HG02938 (cell line): Measurements from ENCODE around the gene CCDC47.

Experiments
- ATAC-seq: cut with Tn5 transposase; IDR thresholded peaks from one replicate; pipeline ENCODE4 v1.9.1; 2021; ENCODE audit warnings: mild to moderate bottlenecking, moderate library complexity; ENCODE audit not compliant: unreplicated experiment

Gene CCDC47

GRCh38 chr17:63699638-63700527, 73.5 kb downstream of the CCDC47 start, which contains the start of gene LIMD2:
Gene LIMD2 (minus strand): TSS chr17:63700125. CDS start chr17:63699298, 827 bp downstream.
- no peak for ATAC-seq

GRCh38 chr17:63698886-63699637, 74.3 kb downstream of the CCDC47 start:
- no peak for ATAC-seq

GRCh38 chr17:63698381-63698885, 75.0 kb downstream of the CCDC47 start:
- ATAC-seq = no peak

- ATAC-seq = no peak
These were observed 75.8 kb downstream of the CCDC47 start for GRCh38 chr17:63697341-63698286.

- ATAC-seq = no peak
These were observed 76.9 kb downstream of the CCDC47 start for GRCh38 chr17:63696381-63696961.

- no peak for ATAC-seq
These were observed 77.5 kb downstream of the CCDC47 start for GRCh38 chr17:63695889-63696288.
